Activated gamma-delta T cell treated with Interleukin-2 at 50 U/mL for 16 hours (primary cell): ENCODE data around the gene ZBTB40.

Experiments
- DNase-seq: peaks from one replicate; pipeline ENCODE4 v3.0.0-alpha.2; 2020

The ZBTB40 gene

DNA sequence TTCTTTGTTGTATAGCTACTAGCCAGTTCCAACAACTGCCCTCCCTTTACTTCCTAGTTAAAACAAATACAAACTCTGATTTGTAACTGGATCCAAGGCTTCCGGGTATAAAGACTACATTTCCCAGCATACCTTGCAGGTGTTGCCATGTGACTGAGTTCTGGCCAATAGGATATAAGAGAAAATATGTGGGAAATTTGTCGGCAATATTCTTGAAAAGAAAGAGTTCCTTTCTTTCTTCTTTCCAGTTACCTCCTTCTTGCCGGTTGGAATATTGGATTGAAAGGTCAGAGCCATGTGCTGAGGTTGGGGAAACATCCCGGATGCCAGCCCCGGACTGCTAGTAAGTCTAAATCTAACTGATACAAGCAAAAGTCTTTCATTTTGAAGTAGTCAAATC lies 23.0 kb upstream of the ZBTB40 start:
- no peak for DNase-seq

DNA sequence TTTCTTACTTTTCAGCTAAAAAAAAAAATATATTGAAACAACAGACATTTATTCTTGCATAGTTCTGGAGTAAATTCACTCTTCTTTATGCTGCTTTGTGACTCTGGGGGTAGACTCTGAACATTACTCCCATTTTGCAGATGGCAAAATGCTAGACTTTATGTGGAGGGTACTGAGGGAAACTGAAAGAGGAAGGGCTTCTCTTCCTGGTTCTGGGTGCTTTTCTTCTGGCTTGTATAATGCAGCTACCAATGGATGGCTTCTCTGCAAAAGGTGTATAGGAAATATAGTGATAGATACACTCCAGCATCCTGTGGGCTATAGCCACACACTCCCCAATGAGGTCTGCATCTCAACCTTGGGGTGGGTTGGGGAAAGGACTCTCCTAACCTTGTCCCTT lies 19.7 kb upstream of the ZBTB40 start:
- no peak for DNase-seq

GRCh38 chr1:22434717-22435116 lies 16.9 kb upstream of the ZBTB40 start:
- no peak for DNase-seq

GRCh38 chr1:22436948-22437347 lies 14.7 kb upstream of the ZBTB40 start:
- DNase-seq: no peak

DNA sequence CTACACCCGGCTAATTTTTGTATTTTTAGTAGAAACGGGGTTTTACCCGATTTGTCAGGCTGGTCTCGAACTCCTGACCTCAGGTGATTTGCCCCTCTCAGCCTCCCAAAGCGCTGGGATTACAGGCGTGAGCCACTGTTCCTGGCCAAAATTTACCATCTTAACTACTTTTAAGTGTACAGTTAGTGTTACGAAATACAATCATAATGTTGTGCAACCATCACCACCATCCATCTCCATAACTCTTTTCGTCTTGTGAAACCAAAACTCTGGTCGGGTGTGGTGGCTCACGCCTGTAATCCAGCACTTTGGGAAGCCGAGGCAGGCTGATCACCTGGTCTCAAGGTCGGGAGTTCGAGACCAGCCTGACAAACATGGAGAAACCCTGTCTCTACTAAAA lies 14.1 kb upstream of the ZBTB40 start:
- no peak for DNase-seq

- DNase-seq: no peak
Observed at GRCh38 chr1:22440582-22440981, 11.1 kb upstream of the ZBTB40 start.

DNA sequence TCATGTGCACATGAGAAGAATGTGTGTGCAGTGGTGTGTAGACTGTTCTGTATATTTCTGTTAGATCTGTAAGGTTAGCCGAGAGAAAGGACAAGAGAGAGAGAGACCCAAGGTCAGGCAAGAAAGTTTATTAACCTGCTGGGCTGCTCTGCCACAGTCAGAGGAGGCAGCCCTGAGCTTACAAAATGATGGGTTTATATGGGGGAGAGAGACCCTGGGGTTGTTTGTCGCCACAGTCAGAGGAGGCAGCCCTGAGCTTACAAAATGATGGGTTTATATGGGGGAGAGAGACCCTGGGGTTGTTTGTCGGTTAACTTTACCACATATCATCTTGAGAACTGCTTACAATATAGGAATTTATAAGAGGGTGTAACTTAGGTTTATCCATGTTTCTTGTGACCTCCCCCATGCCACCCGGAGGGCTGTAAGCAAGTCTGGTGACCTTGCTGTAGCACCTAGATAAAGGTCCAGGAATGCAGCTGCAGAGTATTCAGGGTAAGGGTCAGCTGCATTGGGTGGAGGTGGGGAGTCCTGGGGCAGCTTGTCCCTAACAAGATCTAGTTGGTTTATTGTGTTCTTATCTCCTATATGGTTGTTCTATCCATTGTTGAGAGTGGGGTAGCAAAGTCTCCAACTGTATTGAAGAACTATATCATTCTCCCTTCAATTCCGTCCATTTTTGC lies 9.3 kb upstream of the ZBTB40 start:
- DNase-seq: no peak

GRCh38 chr1:22443332-22443731 lies 8.3 kb upstream of the ZBTB40 start:
- no peak for DNase-seq

DNA sequence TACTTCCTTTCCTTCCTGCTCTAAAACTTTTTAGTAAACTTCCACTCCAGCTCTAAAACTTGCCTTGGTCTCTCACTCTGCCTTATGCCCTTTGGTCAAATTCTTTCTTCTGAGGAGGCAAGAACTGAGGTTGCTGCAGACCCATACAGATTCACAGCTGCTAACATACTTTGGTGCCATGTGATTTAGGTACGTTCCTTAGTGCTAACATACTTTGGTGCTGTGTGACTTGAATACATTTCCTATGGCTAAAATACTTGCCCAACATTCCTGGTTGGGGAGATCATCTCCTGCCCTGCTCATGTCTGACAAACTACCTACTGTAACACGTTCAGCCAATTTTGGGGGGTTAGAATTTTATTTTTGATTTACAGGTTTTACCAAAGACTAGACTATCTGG lies 6.8 kb upstream of the ZBTB40 start:
- no peak for DNase-seq

- no peak for DNase-seq
Observed at GRCh38 chr1:22447621-22448111, 4.0 kb upstream of the ZBTB40 start.

DNA sequence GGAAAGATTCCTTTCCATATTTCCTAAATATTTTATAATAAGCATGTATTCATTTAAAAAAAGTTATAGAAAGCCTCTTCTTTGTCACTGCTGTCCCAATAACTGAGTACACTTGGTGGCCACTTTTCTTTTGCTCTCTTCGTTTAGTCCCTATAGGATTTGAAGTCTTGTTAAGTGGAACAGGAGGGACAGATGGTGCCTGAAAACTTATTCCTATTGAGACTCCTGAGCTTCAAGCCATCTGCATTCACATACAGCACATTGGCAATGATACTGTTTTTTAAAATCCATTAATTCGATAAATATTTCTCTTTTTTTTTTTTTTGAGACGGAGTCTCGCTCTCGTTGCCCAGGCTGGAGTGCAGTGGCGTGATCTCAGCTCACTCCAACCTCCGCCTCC lies 2.0 kb upstream of the ZBTB40 start:
- no peak for DNase-seq

- DNase-seq: no peak
Observed at GRCh38 chr1:22450351-22451021, 1.2 kb upstream of the ZBTB40 start.

DNA sequence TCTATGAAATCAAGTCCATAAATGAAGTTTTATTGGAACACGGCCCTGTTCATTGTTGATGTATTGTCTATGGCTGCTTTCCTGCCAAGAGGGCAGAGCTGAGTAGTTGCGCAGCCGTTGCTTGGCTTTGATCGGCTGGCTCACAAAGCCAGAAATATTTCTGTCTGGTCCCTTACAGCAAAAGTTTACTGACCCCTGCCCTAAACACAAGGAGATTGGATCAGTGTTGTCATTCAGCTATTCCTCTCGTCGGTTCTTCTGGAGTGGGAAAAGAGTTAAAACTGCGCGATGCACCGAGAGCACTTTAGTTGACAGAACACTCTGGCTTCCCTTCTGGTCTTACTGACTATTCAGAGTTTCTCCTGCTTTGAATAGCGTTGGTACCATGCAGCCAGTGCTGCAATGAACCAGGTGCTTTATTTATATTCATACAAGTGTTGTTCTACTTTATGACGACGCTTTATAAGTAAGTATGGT lies 868 bp downstream of the ZBTB40 start:
- DNase-seq: no peak

DNA sequence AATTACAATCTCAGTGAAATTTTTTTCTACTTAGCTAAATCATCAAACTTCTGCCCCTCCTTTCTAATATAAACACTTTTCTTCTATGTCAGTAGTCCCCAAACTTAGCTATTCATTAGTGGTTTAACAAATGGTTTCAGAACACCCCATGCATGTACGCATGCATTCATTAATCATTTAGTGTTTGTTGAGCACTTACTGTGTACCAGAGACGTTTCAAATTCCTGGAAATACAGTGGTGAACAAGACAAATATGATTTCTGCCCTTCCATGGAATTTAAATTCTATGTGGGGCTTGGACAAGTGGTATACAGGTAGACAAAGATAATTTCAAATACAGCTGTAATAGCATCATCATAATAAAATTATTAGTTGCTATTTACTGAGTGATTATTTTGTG lies 1.5 kb downstream of the ZBTB40 start:
- no peak for DNase-seq

GRCh38 chr1:22454476-22455056 lies 2.9 kb downstream of the ZBTB40 start:
- no peak for DNase-seq

DNA sequence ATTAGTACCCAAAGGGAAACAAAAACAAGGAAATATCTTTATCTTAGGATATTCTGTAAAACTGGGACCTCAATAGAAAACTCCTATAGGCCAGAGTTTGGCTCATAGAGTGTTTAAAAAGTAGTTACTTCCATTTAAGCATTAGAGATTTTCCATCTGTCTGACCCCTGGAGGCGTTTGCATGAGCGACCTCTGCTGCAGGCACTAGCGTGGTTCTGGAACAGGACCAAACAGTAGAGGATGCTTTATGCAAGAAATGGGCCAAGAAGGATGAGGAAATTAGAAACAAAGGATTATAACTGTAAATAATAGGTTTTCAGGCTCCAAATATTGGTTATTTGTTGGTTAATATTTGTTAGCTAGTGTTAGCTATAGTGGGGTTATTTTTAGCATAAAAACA lies 5.7 kb downstream of the ZBTB40 start:
- DNase-seq: no peak

- no peak for DNase-seq
Observed at GRCh38 chr1:22457836-22458235, 6.2 kb downstream of the ZBTB40 start.

GRCh38 chr1:22461100-22461499 lies 9.4 kb downstream of the ZBTB40 start:
- no peak for DNase-seq

DNA sequence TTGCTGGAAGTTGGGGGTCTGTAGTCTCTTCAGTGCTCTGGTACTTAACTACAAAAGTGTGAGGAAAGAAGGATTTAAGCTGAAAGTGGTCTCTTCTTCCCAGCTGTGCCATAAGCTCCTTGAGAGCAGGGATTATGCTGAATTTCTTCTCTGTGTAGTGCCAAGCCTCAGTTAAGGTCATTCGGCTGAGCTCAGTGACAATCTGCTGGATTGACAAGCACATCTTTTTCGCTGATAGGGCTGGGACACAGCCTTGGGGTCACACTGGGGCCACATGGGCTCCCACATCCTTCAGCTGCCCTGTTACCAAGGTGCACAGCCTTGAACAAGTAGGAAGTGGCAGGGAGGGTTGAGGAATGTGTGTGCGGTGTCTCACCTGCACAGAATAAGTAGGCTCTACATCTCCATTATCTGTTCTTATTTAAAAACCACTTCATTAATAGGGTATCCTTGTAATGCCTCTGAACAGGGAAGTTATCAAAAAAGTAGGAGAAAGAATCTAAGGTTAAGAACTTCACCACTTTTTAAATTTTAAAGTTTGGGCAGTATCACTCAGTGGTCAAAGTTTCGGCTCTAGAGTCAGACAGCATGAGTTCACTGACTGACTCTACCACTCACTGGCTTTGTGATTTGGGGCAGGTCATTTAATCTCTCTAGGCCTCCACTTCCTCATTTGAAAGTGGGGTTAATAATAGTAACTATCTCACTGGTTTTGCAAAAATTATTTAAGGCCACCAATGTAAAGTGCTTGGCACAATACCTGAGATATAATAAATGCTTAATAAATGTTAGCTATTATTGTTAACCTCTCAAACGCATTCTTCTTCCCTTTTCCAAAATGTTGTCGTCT lies 10.3 kb downstream of the ZBTB40 start:
- DNase-seq: no peak

- no peak for DNase-seq
Observed at GRCh38 chr1:22462928-22463327, 11.3 kb downstream of the ZBTB40 start.

DNA sequence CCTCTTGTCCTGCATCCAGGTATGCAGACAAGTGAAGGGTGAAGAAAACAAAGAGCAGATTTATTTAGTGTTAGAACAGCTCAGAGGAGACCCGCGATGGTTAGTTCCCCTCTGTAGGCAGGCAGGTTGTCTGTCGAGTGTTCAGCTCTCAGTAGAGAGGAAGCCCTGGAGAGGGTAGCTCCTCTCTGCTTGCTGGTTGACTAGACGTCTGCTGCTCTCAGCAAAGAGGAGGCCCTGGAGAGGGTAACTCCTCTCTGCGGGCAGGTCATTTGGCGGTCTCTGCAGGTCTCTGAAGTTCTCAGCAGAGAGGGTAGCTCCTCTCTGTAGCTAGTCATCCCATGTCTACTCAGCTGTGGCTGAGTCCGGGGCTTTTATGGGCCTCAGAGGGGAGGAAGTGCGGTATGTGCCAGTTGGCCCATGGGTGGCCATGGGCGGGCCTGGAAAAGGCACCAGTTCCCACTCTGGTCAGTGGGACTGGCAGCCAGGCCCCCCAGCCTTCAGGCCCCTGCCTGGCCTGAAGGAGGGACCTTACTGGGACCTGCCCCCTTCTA lies 13.4 kb downstream of the ZBTB40 start:
- no peak for DNase-seq

DNA sequence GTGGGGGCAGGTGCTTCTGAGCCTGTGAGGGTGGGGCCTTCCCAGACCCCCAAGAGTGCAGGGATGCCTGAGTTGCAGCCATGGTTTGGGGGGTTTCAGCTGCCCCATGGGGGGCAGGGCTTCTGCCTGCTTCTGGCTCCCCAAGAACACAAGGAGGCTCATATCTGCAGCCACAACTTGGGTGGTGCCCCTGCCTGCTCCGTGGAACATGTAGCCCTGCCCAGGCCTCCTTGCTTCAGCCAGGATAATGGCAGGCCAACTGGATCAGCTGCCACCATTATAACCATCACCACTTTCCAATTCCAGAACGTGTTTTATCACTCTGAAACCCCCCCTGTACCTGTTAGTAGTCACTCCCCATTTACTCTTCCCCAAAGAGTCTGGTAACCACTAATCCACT lies 14.0 kb downstream of the ZBTB40 start:
- no peak for DNase-seq

GRCh38 chr1:22470227-22470626 lies 18.6 kb downstream of the ZBTB40 start:
- no peak for DNase-seq
